ENCODE results near the gene ENG. TPM values are rescaled to one million over a fixed set of nuclear protein-coding genes. Genes with fewer than 3 reads are reported as not detected.

The ENG gene
- total RNA-seq = 24.6 and 29.1 TPM in 2 replicates

DNA sequence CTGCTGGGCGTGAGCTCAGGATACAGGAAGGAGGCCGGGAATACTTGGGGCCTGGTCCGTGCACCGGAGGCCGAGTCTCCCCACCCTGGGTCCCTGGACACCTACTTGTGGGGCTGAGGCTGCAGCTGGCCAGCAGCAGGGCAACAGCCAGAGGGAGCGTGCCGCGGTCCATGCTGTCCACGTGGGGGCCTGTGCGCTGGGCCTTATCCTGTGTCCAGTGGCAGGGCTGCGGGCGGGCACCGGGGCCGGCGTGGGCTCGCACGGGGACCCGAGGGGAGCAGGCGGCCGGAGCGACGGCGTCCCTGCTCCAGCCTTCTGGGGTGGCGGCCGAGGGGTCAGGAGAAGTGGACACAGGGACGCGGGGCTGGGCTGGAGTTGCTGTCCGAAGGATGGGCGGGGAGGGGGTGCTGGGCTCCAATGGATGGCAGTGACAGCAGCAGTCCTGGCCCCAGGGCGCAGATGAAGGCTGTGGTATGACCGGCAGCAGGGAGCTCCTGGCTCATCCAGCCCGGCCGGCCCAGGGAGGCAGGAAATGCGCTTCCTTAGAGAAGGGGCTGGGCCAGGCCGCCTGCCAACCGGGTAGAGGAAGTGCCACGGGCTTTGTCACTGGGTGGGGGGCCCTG, at the start of gene ENG:
TSS of gene ENG (minus strand) at position 475 of the 623 bp plus-strand sequence. CDS start at position 172, 303 bp downstream.

DNA sequence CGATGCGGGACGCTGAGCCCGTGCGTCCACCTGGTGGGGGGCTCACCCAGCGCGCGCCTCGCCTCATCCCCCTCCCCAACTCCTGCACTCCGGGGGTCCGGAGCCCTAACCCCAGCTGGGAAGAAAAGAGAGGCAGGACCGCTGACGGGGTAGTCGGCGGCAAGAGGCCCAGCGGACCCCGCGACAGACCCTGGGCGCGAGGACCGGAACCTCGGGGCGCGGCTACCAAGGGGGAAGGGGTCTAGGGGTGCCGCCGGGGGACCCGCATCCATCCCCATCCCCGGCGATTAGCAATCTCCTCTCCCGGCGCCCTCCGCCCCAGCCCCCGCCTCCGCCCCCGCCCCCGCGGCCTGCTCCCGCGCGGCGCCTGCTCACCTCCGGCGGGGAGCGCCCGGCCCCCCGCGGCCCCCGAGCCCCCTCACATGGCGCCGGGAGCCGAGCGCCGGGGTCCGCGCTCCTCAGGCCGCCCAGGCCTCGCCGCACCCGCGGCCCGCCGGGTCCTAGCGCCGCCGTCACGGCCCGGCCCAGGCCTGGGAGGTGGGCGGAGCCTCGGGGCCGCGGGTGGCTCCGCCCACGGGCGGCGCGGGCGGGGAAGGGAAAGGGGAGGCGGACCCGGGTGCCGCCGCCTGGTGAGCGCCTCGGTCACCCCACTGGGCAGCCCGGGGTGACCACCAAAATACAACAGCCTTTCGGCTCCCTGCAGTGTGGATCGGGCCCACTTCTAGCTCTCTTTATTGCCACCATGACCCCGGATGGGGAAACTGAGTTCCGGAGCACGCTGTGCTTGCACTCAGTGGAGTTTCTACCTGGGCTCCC, 44.9 kb upstream of the ENG start, which contains the start of gene ST6GALNAC6:
TSS of gene ST6GALNAC6 (minus strand) at position 476 of the 816 bp plus-strand sequence. CDS start 1,622 bp downstream, outside the sequence.

DNA sequence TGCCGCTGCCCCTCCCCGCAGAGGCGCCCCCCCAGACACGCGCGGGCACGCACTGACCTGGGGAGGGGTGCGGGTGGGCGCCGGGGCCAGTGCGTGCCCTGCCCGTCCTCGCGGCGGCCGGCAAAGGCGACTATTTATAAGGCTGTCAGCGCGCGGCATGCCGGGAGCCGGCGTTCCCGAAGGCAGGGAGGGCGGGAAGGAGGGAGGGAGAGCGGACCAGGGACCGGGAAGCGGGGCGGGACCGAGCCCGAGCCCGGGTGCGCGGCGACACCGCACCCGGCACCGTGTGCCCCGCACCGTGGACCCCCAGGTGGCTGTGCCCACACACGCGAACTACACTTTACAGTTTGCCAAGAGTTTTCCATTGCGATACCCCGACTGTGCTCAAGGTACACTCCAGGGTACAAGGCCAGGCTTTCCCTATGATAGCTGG, 23.1 kb upstream of the ENG start, which contains the start of gene AK1:
TSS of gene AK1 (minus strand) at position 110 of the 433 bp plus-strand sequence. CDS start 3,058 bp downstream, outside the sequence.

DNA sequence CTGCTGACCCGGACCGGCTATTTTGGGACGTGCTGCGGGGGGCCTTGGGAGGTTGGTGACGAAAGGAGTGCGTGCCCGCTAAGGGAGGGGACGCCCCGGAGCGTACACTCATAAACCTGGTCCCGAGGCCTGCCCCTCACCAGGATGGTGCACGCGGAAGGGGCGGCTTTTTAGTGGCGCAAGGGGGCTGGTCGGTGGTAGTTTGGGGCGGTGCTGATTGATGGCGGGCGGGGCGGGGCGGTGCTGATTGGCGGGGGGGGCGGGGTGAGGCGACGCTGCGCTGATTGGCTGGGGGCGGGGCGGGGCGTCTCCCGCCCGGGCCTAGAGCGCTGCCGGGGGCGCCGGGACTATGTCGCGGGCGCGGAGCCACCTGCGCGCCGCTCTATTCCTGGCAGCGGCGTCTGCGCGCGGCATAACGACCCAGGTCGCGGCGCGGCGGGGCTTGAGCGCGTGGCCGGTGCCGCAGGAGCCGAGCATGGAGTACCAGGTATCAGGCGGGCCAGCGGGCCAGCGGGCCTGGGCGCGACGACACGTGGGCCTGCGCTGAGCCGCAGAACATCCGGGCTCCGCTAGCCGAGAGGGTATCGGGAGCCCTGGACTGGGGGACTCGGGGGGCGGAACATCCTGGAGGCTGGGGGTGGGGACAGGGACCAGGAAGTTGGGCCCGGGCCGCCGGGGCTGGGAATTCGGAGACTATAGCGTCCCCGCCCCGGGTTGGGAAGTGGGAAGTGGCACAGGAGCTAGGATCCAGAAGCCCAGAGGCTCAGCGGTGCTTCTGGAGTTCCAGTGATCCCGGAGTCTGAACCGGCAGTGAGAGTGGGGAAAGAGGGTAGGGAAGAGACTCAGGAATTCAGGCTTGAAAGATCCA, 51.6 kb downstream of the ENG start, which contains the start of gene FPGS:
TSS of gene FPGS (plus strand) at position 307 of the 868 bp plus-strand sequence. CDS start at position 350, 43 bp downstream.

DNA sequence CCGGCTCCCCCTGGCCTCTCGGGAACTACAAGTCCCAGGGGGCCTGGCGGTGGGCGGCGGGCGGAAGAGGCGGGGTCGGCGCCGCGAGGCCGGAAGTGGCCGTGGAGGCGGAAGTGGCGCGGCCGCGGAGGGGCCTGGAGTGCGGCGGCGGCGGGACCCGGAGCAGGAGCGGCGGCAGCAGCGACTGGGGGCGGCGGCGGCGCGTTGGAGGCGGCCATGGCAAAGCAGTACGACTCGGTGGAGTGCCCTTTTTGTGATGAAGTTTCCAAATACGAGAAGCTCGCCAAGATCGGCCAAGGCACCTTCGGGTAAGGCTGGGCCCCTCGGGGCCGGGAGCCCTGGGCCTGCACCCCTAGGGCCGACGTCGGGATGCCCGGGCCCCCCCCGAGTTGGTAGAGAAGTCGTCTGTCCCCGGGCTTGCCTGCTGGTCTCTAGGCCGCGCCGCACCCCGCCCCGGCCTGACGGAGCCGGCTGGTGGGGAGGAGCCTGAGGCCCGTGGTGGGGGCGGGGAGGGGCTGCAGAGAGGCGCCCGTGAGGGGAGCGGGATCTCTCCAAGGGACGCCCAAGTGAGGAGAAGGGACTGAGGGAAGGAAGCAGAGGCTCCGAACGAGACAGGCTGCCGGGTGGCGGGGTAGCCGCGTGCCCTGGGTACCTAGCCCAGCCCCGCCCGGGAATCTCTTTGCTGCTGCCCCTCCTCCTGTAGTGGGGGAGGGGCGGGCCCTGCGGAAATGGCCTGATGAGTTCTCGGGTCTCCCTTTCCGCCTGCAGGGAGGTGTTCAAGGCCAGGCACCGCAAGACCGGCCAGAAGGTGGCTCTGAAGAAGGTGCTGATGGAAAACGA, 68.3 kb downstream of the ENG start, which contains the start of gene CDK9:
TSS of gene CDK9 (plus strand) at position 102 of the 840 bp plus-strand sequence. CDS start at position 217, 115 bp downstream.

DNA sequence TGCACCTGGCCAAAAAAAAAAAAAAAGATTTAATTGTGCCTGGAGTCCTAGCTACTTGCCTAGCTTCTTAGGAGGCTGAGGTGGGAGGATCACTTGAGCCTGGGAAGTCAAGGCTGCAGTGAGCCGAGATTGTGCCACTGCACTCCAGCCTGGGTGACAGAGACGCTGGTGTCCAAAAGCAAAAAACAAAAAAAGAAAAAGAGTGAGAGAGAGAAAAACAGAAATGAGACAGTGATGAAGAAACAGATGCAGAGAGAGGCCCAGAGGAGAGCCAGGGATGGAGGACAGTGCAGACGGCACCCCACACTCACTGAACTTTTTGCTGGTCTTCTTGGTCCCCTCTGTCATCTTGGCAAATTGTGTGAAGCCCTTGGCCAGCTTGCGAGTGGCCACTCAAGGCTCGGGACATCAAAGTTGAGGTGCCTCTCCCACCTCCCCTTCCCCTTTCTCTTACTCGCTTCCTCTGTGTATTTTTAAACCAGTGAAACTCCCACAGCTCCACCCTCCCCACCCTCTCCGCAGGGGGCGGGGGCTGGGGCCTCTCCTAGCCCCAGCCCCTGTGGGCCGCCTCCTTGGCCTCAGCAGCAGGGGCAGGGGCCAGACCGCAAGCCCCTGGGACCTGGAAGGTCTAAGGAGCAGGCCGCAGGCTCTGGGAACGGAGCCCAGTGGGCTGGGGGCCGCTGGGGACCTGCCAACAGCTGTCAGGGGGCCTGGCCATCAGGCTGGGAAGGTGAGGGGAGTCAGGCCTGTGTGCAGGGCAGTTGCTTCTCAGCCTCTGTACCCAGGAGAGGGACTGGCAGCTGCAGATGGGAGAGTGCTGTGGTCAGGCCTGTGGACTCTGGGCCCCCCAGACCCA, 76.0 kb downstream of the ENG start, which contains the start of gene SH2D3C:
TSS of gene SH2D3C (minus strand) at position 387 of the 856 bp plus-strand sequence. CDS start at position 348, 39 bp downstream.

Other genes starting within 250 kb of the ENG start
- gene STXBP1, start 242.4 kb downstream of the ENG start, total RNA-seq = 9.4 and 13.0 TPM in 2 replicates
- 0.09 TPM in 1 of 2 replicates, not detected in the other for gene CFAP157, start 147.7 kb downstream of the ENG start, total RNA-seq
- gene PTRH1, start 139.0 kb downstream of the ENG start, total RNA-seq = 15.6 and 20.7 TPM in 2 replicates
- gene TTC16, start 138.6 kb downstream of the ENG start, total RNA-seq = not detected in 2 replicates
- gene TOR2A, start 119.4 kb downstream of the ENG start, total RNA-seq = 4.9 and 5.5 TPM in 2 replicates
- 51.5 and 72.8 TPM in 2 replicates for gene SH2D3C, start 76.0 kb downstream of the ENG start, total RNA-seq
- 81.1 and 86.7 TPM in 2 replicates for gene CDK9, start 68.6 kb downstream of the ENG start, total RNA-seq
- gene FPGS, start 51.8 kb downstream of the ENG start, total RNA-seq = 43.0 and 50.4 TPM in 2 replicates
- gene AK1, start 23.0 kb upstream of the ENG start, total RNA-seq = 17.0 and 17.6 TPM in 2 replicates
- gene ST6GALNAC6, start 44.9 kb upstream of the ENG start, total RNA-seq = 36.9 and 41.7 TPM in 2 replicates
- 25.5 and 29.6 TPM in 2 replicates for gene ST6GALNAC4, start 62.4 kb upstream of the ENG start, total RNA-seq
- gene PIP5KL1, start 76.1 kb upstream of the ENG start, total RNA-seq = 0.87 and 1.7 TPM in 2 replicates
- gene DPM2, start 83.2 kb upstream of the ENG start, total RNA-seq = 10.7 and 14.7 TPM in 2 replicates
- 28.2 and 62.7 TPM in 2 replicates for gene EEIG1, start 126.3 kb upstream of the ENG start, total RNA-seq
- 9.5 TPM in 2 replicates for gene NAIF1, start 212.7 kb upstream of the ENG start, total RNA-seq
- 25.3 and 48.5 TPM in 2 replicates for gene SLC25A25, start 213.6 kb upstream of the ENG start, total RNA-seq